Measurements from ENCODE around the gene ASTL. TPM values are rescaled to one million over a fixed set of nuclear protein-coding genes. Genes with fewer than 3 reads are reported as not detected.
"Not testable (repeated sequence)": the region's sequence is repeated elsewhere in the genome, so short reads cannot be mapped to it uniquely, and the experiment has no call there.

The ASTL gene
- polyA plus RNA-seq, 3 donors, result 0.71 TPM; not detected in 2

DNA sequence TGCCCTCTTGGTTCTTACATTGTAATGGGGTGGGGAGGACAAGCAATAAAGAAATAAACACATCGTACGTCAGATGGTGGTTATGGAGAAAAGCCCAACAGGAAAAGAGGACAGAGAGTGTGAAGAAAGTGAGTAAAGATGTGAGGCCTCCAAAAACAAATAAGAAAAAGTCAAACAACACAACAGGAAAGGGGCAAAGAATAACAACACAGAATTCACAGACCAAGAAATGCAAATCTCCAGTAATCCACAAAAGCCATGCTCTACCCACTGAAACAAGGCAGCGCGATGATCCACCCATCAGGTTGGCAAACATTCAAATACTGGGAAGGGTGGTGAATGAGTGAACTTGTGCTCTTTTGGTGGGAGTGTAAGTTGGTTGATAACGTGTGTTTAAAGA lies 23.6 kb upstream of the ASTL start:
- Histone ChIP-seq H3K9me3 (replicated peaks in 1 of 2; ENCODE audit: control insufficient read depth in 1 of 2, insufficient read depth in 1 of 2, low read length in 2 of 2) (no peaks in the 10 kb centered on the region), H2AFZ (ENCODE audit: insufficient read depth, low read depth, low read length, poor library complexity, severe bottlenecking) (no peak overlapping the region), H3K79me2 (ENCODE audit: insufficient read depth, low read length) (no peaks in the 10 kb centered on the region), H3K4me1 (ENCODE audit: control insufficient read depth in 1 of 2, insufficient read depth in 2 of 2, low read length in 2 of 2) (peaks cover 17 to 20% of the 10 kb centered on the region in 2 donors), H4K20me1 (ENCODE audit: insufficient read depth, low read length) (no peaks in the 10 kb centered on the region), H3K27me3 (ENCODE audit: control insufficient read depth in 2 of 2, insufficient read depth in 2 of 2, low read length in 2 of 2) (no peaks in the 10 kb centered on the region), H3K9ac (ENCODE audit: insufficient read depth, low read length, poor library complexity, severe bottlenecking) (no peak overlapping the region), H3K36me3 (replicated peaks in 1 of 2; ENCODE audit: control insufficient read depth in 1 of 2, insufficient read depth in 2 of 2, low read length in 2 of 2) (no peaks in the 10 kb centered on the region), H3K4me3 (replicated peaks in 1 of 3; ENCODE audit: low read depth in 2 of 3, low read length in 3 of 3) (no peak overlapping the region), H3K4me2 (replicated peaks; ENCODE audit: extremely low read depth, low read length, poor library complexity, severe bottlenecking) (no peak overlapping the region), H3K27ac (ENCODE audit: low read depth in 1 of 2, low read length in 2 of 2) (no peak overlapping the region)
- H3K27me3 Mint-ChIP-seq (ENCODE audit: low read depth in 3 of 3), result peaks cover 0 to 3% (median 2%) of the 10 kb centered on the region in 3 donors
- intact Hi-C loops (cut with micrococcal nuclease), result no loop called here
- H3K4me1 Mint-ChIP-seq, result peaks cover 15% of the 10 kb centered on the region
- H3K36me3 Mint-ChIP-seq, result no peaks in the 10 kb centered on the region
- no peak for DNase-seq
- no CpG with 5 or more reads among the region's 5 CpGs for WGBS (ENCODE audit: insufficient coverage)
- H3K27ac Mint-ChIP-seq, result peak overlapping the region in 1 of 7 donors; percentile 21
- no peak overlapping the region for H3K4me3 Mint-ChIP-seq
- TF ChIP-seq, protein P1, sequence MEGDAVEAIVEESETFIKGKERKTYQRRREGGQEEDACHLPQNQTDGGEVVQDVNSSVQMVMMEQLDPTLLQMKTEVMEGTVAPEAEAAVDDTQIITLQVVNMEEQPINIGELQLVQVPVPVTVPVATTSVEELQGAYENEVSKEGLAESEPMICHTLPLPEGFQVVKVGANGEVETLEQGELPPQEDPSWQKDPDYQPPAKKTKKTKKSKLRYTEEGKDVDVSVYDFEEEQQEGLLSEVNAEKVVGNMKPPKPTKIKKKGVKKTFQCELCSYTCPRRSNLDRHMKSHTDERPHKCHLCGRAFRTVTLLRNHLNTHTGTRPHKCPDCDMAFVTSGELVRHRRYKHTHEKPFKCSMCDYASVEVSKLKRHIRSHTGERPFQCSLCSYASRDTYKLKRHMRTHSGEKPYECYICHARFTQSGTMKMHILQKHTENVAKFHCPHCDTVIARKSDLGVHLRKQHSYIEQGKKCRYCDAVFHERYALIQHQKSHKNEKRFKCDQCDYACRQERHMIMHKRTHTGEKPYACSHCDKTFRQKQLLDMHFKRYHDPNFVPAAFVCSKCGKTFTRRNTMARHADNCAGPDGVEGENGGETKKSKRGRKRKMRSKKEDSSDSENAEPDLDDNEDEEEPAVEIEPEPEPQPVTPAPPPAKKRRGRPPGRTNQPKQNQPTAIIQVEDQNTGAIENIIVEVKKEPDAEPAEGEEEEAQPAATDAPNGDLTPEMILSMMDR (IDR thresholded peaks at IDR 0.05), result no peak
- H3K9me3 Mint-ChIP-seq, result peaks cover 0 to 4% (median 0%) of the 10 kb centered on the region in 7 donors

DNA sequence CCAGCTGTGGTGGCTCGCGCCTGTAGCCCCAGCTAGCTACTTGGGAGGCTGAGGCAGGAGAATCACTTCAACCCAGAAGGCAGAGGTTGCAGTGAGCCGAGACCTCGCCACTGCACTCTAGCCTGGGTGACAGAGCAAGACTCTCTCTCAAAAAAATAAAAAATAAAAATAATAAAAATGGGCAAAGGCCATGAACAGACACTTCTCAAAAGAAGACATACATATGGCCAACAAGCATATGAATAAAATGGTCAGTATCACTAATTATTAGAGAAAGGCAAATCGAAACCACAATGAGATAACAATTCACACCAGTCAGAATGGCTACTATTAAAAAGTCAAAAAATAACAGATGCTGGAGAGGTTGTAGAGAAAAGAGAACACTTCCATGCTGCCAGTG lies 22.1 kb upstream of the ASTL start:
- H3K9me3 Mint-ChIP-seq; H3K36me3 Mint-ChIP-seq; H3K9me3 ChIP-seq (replicated peaks in 1 of 2; ENCODE audit: control insufficient read depth in 1 of 2, insufficient read depth in 1 of 2, low read length in 2 of 2); H3K4me2 ChIP-seq (replicated peaks; ENCODE audit: extremely low read depth, low read length, poor library complexity, severe bottlenecking); H3K27me3 ChIP-seq (ENCODE audit: control insufficient read depth in 2 of 2, insufficient read depth in 2 of 2, low read length in 2 of 2); H3K4me3 Mint-ChIP-seq; H3K27ac Mint-ChIP-seq; H2AFZ ChIP-seq (ENCODE audit: insufficient read depth, low read depth, low read length, poor library complexity, severe bottlenecking); H3K79me2 ChIP-seq (ENCODE audit: insufficient read depth, low read length); H3K4me3 ChIP-seq (replicated peaks in 1 of 3; ENCODE audit: low read depth in 2 of 3, low read length in 3 of 3); H3K9ac ChIP-seq (ENCODE audit: insufficient read depth, low read length, poor library complexity, severe bottlenecking); H4K20me1 ChIP-seq (ENCODE audit: insufficient read depth, low read length); H3K27me3 Mint-ChIP-seq (ENCODE audit: low read depth in 3 of 3); H3K36me3 ChIP-seq (replicated peaks in 1 of 2; ENCODE audit: control insufficient read depth in 1 of 2, insufficient read depth in 2 of 2, low read length in 2 of 2); DNase-seq; H3K27ac ChIP-seq (ENCODE audit: low read depth in 1 of 2, low read length in 2 of 2); intact Hi-C loops (cut with micrococcal nuclease): not testable (repeated sequence)
- WGBS (ENCODE audit: insufficient coverage), result 100% methylated on average over 2 of the region's 5 CpGs
- peaks cover 18 to 21% of the 10 kb centered on the region in 2 donors for H3K4me1 ChIP-seq (ENCODE audit: control insufficient read depth in 1 of 2, insufficient read depth in 2 of 2, low read length in 2 of 2)
- peaks cover 20% of the 10 kb centered on the region for H3K4me1 Mint-ChIP-seq
